Parathyroid adenoma (tissue), 2 donors: ENCODE data around the gene CLNK.
"Not testable (repeated sequence)": the region's sequence is repeated elsewhere in the genome, so short reads cannot be mapped to it uniquely, and the experiment has no call there.

ENCODE experiments used
- H2AFZ ChIP-seq: fragments of 300-600 bp; sonication (generic); one replicate; pipeline ENCODE4 v1.7.0; 2017; ENCODE audit warnings: antibody characterized with exemption, mild to moderate bottlenecking
- H3K27ac ChIP-seq: fragments of 300-600 bp; sonication (generic); one replicate; pipeline ENCODE4 v1.7.0; 2017
- H3K27me3 ChIP-seq: fragments of 300-600 bp; sonication (generic); one replicate; pipeline ENCODE4 v1.7.0; 2017; ENCODE audit warnings: low read length; ENCODE audit not compliant: control insufficient read depth, insufficient read depth
- H3K36me3 ChIP-seq: fragments of 300-600 bp; sonication (generic); one replicate; pipeline ENCODE4 v1.7.0; 2017; ENCODE audit warnings: low read length; ENCODE audit not compliant: control insufficient read depth, insufficient read depth
- H3K4me1 ChIP-seq: fragments of 300-600 bp; sonication (generic); one replicate; pipeline ENCODE4 v1.7.0; 2017; ENCODE audit warnings: control low read depth
- H3K4me2 ChIP-seq: fragments of 300-600 bp; sonication (generic); one replicate; pipeline ENCODE4 v1.7.0; 2017; ENCODE audit warnings: low read length
- H3K4me3 ChIP-seq: fragments of 300-600 bp; sonication (generic); one replicate; pipeline ENCODE4 v1.7.0; 2017; ENCODE audit warnings: low read depth, low read length
- H3K79me2 ChIP-seq: fragments of 300-600 bp; sonication (generic); one replicate; pipeline ENCODE4 v1.7.0; 2017; ENCODE audit warnings: control low read depth
- H3K9ac ChIP-seq: fragments of 300-600 bp; sonication (generic); one replicate; pipeline ENCODE4 v1.7.0; 2017; ENCODE audit warnings: mild to moderate bottlenecking
- H3K9me3 ChIP-seq: fragments of 300-600 bp; sonication (generic); one replicate; pipeline ENCODE4 v1.7.0; 2017; ENCODE audit warnings: low read length; ENCODE audit not compliant: control insufficient read depth
- CTCF ChIP-seq: fragments of 300-600 bp; sonication (generic); IDR thresholded peaks from one replicate; pipeline ENCODE4 v1.7.0; 2017; ENCODE audit warnings: antibody characterized with exemption, mild to moderate bottlenecking
- donor health status: primary hyperparathyroidism.

Gene CLNK

DNA sequence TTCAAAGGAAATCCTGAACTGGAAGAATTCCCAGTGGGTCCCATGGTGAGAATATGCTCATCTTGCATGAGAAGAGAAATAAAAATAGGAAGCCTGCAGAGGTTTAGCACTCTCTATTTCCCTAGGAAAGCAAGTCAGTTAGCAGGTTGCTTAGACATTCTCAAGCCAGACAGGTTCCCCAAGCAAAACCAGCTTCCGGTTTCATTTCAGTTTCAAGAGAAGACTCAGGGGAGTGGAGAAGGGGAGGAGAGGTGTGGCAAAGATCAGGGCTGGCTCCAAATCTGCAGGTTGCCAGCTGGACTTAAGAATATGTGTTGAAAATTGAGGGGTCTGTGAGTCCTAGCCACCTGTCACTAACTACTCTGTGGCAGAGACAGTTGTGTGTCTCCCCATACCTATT is 107.5 kb downstream of the CLNK start:
- H2AFZ ChIP-seq: no peak overlapping the region
- no peaks in the 10 kb centered on the region for H3K27me3 ChIP-seq
- no peaks in the 10 kb centered on the region for H3K4me1 ChIP-seq
- no peak overlapping the region for H3K27ac ChIP-seq
- TF ChIP-seq CTCF: no peak
- no peak overlapping the region for H3K4me3 ChIP-seq
- no peaks in the 10 kb centered on the region for H3K36me3 ChIP-seq
- no peaks in the 10 kb centered on the region for H3K9me3 ChIP-seq
- H3K79me2 ChIP-seq: no peaks in the 10 kb centered on the region
- no peak overlapping the region for H3K4me2 ChIP-seq
- H3K9ac ChIP-seq: no peak overlapping the region

GRCh38 chr4:10576236-10576635 is 108.3 kb downstream of the CLNK start:
- no peaks in the 10 kb centered on the region for H3K4me1 ChIP-seq
- no peak overlapping the region for H3K4me2 ChIP-seq
- no peaks in the 10 kb centered on the region for H3K79me2 ChIP-seq
- no peaks in the 10 kb centered on the region for H3K27me3 ChIP-seq
- no peak overlapping the region for H2AFZ ChIP-seq
- TF ChIP-seq CTCF: no peak
- no peaks in the 10 kb centered on the region for H3K36me3 ChIP-seq
- H3K9ac ChIP-seq: no peak overlapping the region
- no peak overlapping the region for H3K4me3 ChIP-seq
- H3K9me3 ChIP-seq: no peaks in the 10 kb centered on the region
- no peak overlapping the region for H3K27ac ChIP-seq

- Histone ChIP-seq H2AFZ (no peak overlapping the region), H3K27me3 (no peaks in the 10 kb centered on the region), H3K4me1 (no peaks in the 10 kb centered on the region), H3K27ac (no peak overlapping the region), H3K9me3 (no peaks in the 10 kb centered on the region), H3K9ac (no peak overlapping the region), H3K79me2 (no peaks in the 10 kb centered on the region), H3K4me2 (no peak overlapping the region), H3K36me3 (no peaks in the 10 kb centered on the region), H3K4me3 (no peak overlapping the region)
- TF ChIP-seq CTCF: no peak
Measured at GRCh38 chr4:10575414-10575813, 109.2 kb downstream of the CLNK start.

- not testable (repeated sequence) for H3K27me3 ChIP-seq, H3K4me1 ChIP-seq, H3K27ac ChIP-seq, H2AFZ ChIP-seq, H3K9me3 ChIP-seq, H3K4me3 ChIP-seq, H3K9ac ChIP-seq, H3K4me2 ChIP-seq, H3K79me2 ChIP-seq, H3K36me3 ChIP-seq
Measured at GRCh38 chr4:10574553-10574952, 110.0 kb downstream of the CLNK start.

DNA sequence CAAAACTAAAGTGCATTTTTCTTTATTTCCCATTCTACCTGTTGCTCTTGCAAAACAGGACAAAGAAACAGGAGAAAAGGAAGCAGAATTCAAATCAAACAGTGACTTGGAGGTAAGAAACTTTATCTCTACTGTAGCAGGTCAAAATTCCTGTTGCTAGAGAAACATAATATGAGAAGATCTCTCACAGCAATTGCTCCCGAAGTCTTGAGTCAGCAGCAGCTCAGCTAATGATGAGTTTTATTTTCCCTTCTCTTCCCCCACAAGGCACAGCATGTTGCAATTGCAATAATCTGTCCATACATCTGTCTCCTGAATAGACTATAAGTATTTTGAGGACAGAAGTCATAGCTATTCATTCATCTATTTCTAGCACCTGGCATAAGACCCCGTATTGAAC is 112.7 kb downstream of the CLNK start:
- H3K9me3 ChIP-seq: no peaks in the 10 kb centered on the region

More for the DNA sequence above, 112.7 kb downstream of the CLNK start:
- Histone ChIP-seq H2AFZ (no peak overlapping the region), H3K4me2 (no peak overlapping the region), H3K4me1 (no peaks in the 10 kb centered on the region), H3K4me3 (no peak overlapping the region), H3K27me3 (no peaks in the 10 kb centered on the region), H3K27ac (no peak overlapping the region), H3K36me3 (no peaks in the 10 kb centered on the region), H3K79me2 (no peaks in the 10 kb centered on the region), H3K9ac (no peak overlapping the region)
- TF ChIP-seq CTCF: no peak
